ENCODE data around the gene DPP9. TPM values are rescaled to one million over a fixed set of nuclear protein-coding genes. Genes with fewer than 3 reads are reported as not detected.

The DPP9 gene
- total and polyA plus RNA-seq, 2 of the 13 experiments (the other 11 are each of a cell fraction or from before 2014, with no cell fraction given) = 8.4 to 25.8 TPM

DNA sequence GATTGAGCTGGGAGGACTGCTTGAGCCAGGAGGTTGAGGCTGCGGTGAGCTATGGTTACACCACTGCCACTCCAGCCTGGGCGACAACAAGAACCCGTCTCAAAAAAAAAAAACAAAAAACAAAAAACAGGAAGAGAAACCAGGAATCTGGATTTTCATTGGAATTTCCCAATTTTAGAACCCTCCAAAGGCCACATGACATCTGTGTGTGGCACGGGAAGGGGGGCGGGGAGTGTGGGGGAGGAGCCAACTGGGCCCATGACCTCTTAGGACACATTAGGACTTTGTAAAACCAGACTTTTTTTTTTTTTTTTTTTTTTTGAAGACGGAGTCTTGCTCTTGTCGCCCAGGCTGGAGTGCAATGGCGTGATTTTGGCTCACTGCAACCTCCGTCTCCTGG is 32.3 kb downstream of the DPP9 start:
- Histone ChIP-seq H3K27me3 (ENCODE audit: control insufficient read depth in 1 of 2, insufficient read depth in 2 of 2, low read length in 2 of 2) (no peaks in the 10 kb centered on the region; a peak in 1 of 5 replicates), H2AFZ (ENCODE audit: low read length) (no peak overlapping the region), H4K20me1 (ENCODE audit: insufficient read depth, low read length) (no peaks in the 10 kb centered on the region), H3K4me3 (replicated peaks in 1 of 3; ENCODE audit: insufficient read depth in 1 of 3, low read depth in 2 of 3, low read length in 3 of 3) (no peak overlapping the region), H3K79me2 (ENCODE audit: insufficient read depth, low read length) (no peaks in the 10 kb centered on the region), H3K9me3 (ENCODE audit: low read length) (no peaks in the 10 kb centered on the region), H3K36me3 (replicated peaks in 1 of 2; ENCODE audit: control insufficient read depth in 1 of 2, insufficient read depth in 2 of 2, low read length in 2 of 2) (peaks cover 30 to 60% of the 10 kb centered on the region in 2 experiments), H3K4me2 (ENCODE audit: low read depth, low read length) (no peak overlapping the region), H3K27ac (ENCODE audit: extremely low read length, insufficient read depth, low read length) (no peak overlapping the region), H3K4me1 (ENCODE audit: insufficient read depth, low read length) (peaks cover 15% of the 10 kb centered on the region), H3K9ac (ENCODE audit: insufficient read depth, low read depth, low read length) (no peak overlapping the region)
- no TSS peak for BruUV-seq (replicated peaks)
- no peak for DNase-seq (ENCODE audit: low spot score)
- CTCF ChIA-PET (ENCODE audit: low intra/inter-chr PET ratio, low total read pairs) = no interaction called here
- intact Hi-C loops (cut with micrococcal nuclease; ENCODE audit: unreplicated experiment) = no loop called here
- no peak for ATAC-seq
- WGBS (ENCODE audit: low lambda C conversion rate) = 90% methylated on average over 9 of the region's 9 CpGs
- FAIRE-seq = no peak
- in situ Hi-C loops (cut with HindIII; ENCODE audit: extremely low pct_ligation_motif_present, low pct_unique_long_range_greater_than_20kb) = no loop called here
- POLR2A ChIA-PET = no interaction called here
- TF ChIP-seq DMAP1 (CRISPR knock-in tag; IDR thresholded peaks at IDR 0.05) (no peak), RORA (CRISPR knock-in tag; IDR thresholded peaks at IDR 0.05) (no peak), SNAPC2 (CRISPR knock-in tag; IDR thresholded peaks at IDR 0.05) (no peak), CENPT (CRISPR knock-in tag; IDR thresholded peaks at IDR 0.05; ENCODE audit: low read depth) (no peak), CEBPB (IDR thresholded peaks at IDR 0.05; ENCODE audit: borderline replicate concordance, low read depth, low read length) (no peak), ZNF549 (CRISPR knock-in tag; IDR thresholded peaks at IDR 0.05) (no peak), PHF21A (CRISPR knock-in tag; IDR thresholded peaks at IDR 0.05) (no peak), WIZ (CRISPR knock-in tag; IDR thresholded peaks at IDR 0.05) (no peak), YEATS4 (CRISPR knock-in tag; IDR thresholded peaks at IDR 0.05; ENCODE audit: borderline replicate concordance) (no peak), HOXA7 (CRISPR knock-in tag; IDR thresholded peaks at IDR 0.05) (no peak), REXO4 (CRISPR knock-in tag; IDR thresholded peaks at IDR 0.05; ENCODE audit: borderline replicate concordance) (no peak), RARA (CRISPR knock-in tag; IDR thresholded peaks at IDR 0.05) (no peak), JDP2 (CRISPR knock-in tag; IDR thresholded peaks at IDR 0.05; ENCODE audit: borderline replicate concordance) (no peak)
- TF ChIP-seq, protein P1, sequence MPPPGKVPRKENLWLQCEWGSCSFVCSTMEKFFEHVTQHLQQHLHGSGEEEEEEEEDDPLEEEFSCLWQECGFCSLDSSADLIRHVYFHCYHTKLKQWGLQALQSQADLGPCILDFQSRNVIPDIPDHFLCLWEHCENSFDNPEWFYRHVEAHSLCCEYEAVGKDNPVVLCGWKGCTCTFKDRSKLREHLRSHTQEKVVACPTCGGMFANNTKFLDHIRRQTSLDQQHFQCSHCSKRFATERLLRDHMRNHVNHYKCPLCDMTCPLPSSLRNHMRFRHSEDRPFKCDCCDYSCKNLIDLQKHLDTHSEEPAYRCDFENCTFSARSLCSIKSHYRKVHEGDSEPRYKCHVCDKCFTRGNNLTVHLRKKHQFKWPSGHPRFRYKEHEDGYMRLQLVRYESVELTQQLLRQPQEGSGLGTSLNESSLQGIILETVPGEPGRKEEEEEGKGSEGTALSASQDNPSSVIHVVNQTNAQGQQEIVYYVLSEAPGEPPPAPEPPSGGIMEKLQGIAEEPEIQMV (CRISPR knock-in tag; IDR thresholded peaks at IDR 0.05; ENCODE audit: low read depth) = no peak
- TF ChIP-seq, protein P2, sequence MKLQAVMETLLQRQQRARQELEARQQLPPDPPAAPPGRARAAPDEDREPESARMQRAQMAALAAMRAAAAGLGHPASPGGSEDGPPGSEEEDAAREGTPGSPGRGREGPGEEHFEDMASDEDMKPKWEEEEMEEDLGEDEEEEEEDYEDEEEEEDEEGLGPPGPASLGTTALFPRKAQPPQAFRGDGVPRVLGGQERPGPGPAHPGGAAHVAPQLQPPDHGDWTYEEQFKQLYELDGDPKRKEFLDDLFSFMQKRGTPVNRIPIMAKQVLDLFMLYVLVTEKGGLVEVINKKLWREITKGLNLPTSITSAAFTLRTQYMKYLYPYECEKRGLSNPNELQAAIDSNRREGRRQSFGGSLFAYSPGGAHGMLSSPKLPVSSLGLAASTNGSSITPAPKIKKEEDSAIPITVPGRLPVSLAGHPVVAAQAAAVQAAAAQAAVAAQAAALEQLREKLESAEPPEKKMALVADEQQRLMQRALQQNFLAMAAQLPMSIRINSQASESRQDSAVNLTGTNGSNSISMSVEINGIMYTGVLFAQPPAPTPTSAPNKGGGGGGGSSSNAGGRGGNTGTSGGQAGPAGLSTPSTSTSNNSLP (IDR thresholded peaks at IDR 0.05; ENCODE audit: low read depth, low read length) = no peak
- TF ChIP-seq, protein P3, sequence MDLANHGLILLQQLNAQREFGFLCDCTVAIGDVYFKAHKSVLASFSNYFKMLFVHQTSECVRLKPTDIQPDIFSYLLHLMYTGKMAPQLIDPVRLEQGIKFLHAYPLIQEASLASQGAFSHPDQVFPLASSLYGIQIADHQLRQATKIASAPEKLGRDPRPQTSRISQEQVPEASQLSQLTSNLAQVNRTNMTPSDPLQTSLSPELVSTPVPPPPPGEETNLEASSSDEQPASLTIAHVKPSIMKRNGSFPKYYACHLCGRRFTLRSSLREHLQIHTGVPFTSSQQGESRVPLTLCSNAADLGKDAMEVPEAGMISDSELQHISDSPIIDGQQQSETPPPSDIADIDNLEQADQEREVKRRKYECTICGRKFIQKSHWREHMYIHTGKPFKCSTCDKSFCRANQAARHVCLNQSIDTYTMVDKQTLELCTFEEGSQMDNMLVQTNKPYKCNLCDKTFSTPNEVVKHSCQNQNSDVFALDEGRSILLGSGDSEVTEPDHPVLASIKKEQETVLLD (CRISPR knock-in tag; IDR thresholded peaks at IDR 0.05; ENCODE audit: low read depth) = no peak
